Bronchial epithelial cell (primary cell): ENCODE results near the gene GAK. TPM values are rescaled to one million over a fixed set of nuclear protein-coding genes. Genes with fewer than 3 reads are reported as not detected.

Experiments
- DNase-seq: peaks from one replicate; pipeline ENCODE4 v3.0.0-alpha.2; 2010; ENCODE audit warnings: low read depth
- FAIRE-seq: peaks from 2 replicates; lab custom pipeline; 2011; peaks lifted over from hg19 to GRCh38; lab: Jason Lieb, UNC
- H3K27me3 ChIP-seq: 2 replicates; pipeline ENCODE4 v1.5.1; 2011; ENCODE audit warnings: low read length; ENCODE audit not compliant: control insufficient read depth, insufficient read depth
- H3K36me3 ChIP-seq: 2 replicates; pipeline ENCODE4 v1.5.1; 2011; ENCODE audit warnings: low read length; ENCODE audit not compliant: control insufficient read depth, insufficient read depth
- H3K4me3 ChIP-seq: 2 replicates; pipeline ENCODE4 v1.5.1; 2011; ENCODE audit warnings: mild to moderate bottlenecking, low read depth, low read length, control low read depth
- CTCF ChIP-seq: IDR thresholded peaks from 2 replicates; pipeline ENCODE4 v1.5.1; 2011; ENCODE audit warnings: mild to moderate bottlenecking, moderate library complexity, low read length, control low read depth, inconsistent platforms; ENCODE audit not compliant: insufficient read depth, severe bottlenecking
- total RNA-seq: library from RNA; depleted of rRNA; stranded (reverse); fragments of >200 nt; gene quantifications from 2 replicates; pipeline ENCODE4 v1.2.1, GENCODE V29; 2014

GAK gene
- total RNA-seq, 1 donor from 2014 or later = 52.9 TPM

DNA sequence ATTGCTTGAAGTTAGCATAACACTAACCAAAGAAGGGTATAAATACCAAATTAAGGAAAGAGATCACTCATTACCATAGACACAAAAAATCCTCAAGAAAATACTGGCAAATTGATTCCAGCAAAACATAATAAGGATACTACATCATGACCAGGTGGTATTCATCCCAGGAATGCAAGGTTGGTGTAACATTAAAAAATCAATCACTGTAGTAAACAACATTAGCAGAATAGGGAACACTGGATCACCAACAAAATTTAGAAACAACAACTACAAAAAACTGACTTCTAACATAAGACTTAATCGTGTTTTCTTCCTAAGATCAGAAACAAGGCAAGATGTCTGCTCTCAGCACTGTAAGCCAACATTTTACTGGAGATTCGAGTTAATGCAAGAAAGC, 14.1 kb downstream of the GAK start:
- no peak for FAIRE-seq
- no peak for TF ChIP-seq CTCF
- no peaks in the 10 kb centered on the region for H3K27me3 ChIP-seq
- H3K4me3 ChIP-seq = no peak overlapping the region
- DNase-seq = no peak
- H3K36me3 ChIP-seq = peaks cover 4% of the 10 kb centered on the region

DNA sequence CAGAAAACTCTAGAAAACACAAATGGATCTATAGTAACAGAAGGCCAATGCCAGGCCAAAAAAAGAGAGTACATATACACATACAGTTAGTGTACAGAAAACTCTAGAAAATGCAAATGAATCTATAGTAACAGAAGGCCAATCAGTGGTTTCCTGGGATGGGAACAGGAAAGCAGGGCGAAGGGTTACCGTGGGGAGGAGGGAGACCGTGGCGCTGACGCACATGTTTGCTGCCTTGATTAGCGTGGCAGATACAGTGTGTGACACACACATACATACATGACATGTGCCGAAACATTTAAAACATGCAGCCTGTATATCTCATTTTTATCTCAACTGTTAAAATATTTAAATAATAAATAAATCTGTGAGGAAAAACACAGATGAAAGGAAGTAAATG, 14.7 kb downstream of the GAK start:
- Histone ChIP-seq H3K4me3 (no peak overlapping the region), H3K36me3 (peaks cover 1% of the 10 kb centered on the region), H3K27me3 (no peaks in the 10 kb centered on the region)
- FAIRE-seq (no peak), DNase-seq (no peak)
- no peak for TF ChIP-seq CTCF

GRCh38 chr4:915595-915994, 16.5 kb downstream of the GAK start:
- Histone ChIP-seq H3K36me3 (peaks cover 9% of the 10 kb centered on the region), H3K4me3 (no peak overlapping the region), H3K27me3 (no peaks in the 10 kb centered on the region)
- DNase-seq (no peak), FAIRE-seq (no peak)
- TF ChIP-seq CTCF = no peak

DNA sequence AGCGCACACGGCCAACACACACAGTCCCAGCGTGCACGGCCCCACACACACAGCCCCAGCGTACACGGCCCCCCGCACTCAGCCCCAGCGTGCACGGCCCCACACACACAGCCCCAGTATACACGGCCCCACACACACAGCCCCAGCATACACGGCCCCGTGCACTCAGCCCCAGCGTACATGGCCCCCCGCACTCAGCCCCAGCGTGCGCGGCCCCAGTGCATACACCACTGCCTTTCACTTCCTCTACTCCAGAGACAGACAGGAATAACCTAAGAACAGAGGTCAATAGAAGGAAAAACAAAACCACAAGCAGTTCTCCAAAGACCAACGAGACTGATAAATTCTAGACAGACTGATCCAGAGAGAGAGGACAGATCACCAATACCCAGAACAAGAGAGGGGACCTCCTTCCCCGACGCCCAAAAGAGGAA, 17.1 kb downstream of the GAK start:
- H3K36me3 ChIP-seq = peaks cover 10% of the 10 kb centered on the region
- no peak for TF ChIP-seq CTCF
- no peak for FAIRE-seq
- H3K27me3 ChIP-seq = no peaks in the 10 kb centered on the region
- no peak for DNase-seq
- no peak overlapping the region for H3K4me3 ChIP-seq

DNA sequence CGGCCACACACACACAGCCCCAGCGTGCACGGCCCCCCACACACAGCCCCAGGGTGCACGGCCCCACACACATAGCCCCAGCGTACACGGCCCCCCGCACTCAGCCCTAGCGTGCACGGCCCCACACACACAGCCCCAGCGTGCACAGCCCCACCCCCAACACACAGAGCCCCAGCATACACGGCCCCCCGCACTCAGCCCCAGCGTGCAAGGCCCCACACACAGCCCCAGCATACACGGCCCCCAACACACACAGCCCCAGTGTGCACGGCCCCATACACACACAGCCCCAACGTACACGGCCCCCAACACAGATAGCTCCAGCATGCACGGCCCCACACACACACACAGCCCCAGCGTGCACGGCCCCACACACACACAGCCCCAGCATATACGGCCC, 17.6 kb downstream of the GAK start:
- no peak for TF ChIP-seq CTCF
- no peak for DNase-seq
- no peak for FAIRE-seq

DNA sequence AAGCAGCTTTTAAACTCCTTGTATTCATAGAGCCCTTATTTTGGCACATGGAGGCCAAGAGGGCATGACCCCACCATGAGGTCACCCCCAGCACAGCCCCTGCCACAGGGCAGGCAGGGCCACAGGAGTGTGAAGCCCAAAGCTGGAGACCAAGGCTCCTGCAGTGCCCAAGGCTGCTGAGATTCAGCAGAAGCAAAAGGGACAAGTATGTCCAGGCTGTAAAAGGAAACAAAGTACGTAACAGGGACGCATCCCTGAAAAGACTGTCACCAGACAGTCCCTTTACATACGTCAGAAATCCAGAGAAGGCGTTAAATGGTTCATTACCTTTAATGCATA, 18.9 kb downstream of the GAK start:
- H3K36me3 ChIP-seq = peaks cover 14% of the 10 kb centered on the region
- H3K27me3 ChIP-seq = no peaks in the 10 kb centered on the region
- no peak overlapping the region for H3K4me3 ChIP-seq
- no peak for TF ChIP-seq CTCF
- FAIRE-seq (no peak), DNase-seq (no peak)

More for the DNA sequence above, 17.6 kb downstream of the GAK start:
- Histone ChIP-seq H3K27me3 (no peaks in the 10 kb centered on the region), H3K36me3 (peaks cover 13% of the 10 kb centered on the region), H3K4me3 (no peak overlapping the region)
